HT-29 (cell line): ENCODE results near the gene PLGRKT. TPM values are rescaled to one million over a fixed set of nuclear protein-coding genes. Genes with fewer than 3 reads are reported as not detected.
"Not testable (repeated sequence)": the region's sequence is repeated elsewhere in the genome, so short reads cannot be mapped to it uniquely, and the experiment has no call there.

Experiments used
- DNase-seq: peaks from one replicate; pipeline ENCODE4 v3.0.0-alpha.2; 2015; ENCODE audit warnings: low spot score
- total RNA-seq: library from RNA; depleted of rRNA; stranded (reverse); fragments of >200 nt; shearing (Covaris generic); gene quantifications from 2 replicates; pipeline ENCODE4 v1.2.3, GENCODE V29; 2014

PLGRKT gene
- total RNA-seq, 1 experiment from 2014 or later: 4.1 TPM

DNA sequence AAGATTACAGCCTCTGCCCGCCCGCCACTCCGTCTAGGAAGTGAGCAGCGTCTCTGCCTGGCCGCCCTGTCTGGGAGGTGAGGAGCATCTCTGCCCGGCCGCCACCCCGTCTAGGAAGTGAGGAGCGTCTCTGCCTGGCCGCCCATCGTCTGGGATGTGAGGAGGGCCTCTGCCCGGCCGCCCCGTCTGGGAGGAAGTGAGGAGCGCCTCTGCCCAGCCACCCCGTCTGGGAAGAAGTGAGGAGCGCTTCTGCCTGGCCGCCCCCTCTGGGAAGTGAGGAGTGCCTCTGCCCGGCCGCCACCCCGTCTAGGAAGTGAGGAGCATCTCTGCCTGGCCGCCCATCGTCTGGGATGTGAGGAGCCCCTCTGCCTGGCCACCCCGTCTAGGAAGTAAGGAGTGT, 4.8 kb downstream of the PLGRKT start:
- not testable (repeated sequence) for DNase-seq

DNA sequence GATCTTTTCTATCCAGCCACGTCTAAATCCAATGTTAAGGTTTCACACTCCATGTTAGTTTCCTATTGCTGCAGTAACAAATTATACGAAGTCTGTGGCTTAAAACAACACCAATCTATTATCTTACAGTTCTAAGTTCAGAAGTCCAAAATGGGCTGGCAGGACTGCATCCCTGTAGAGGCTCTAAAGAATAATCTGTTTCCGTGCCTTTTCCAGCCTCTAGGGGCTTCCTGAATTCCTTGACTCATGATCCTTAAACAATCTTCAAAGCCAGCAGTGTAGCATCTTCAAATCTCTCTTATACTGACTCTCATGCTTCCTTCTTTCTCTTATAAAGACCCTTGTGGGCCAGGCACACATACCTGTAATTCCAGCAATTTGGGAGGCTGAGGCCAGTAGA, 6.8 kb downstream of the PLGRKT start:
- no peak for DNase-seq

DNA sequence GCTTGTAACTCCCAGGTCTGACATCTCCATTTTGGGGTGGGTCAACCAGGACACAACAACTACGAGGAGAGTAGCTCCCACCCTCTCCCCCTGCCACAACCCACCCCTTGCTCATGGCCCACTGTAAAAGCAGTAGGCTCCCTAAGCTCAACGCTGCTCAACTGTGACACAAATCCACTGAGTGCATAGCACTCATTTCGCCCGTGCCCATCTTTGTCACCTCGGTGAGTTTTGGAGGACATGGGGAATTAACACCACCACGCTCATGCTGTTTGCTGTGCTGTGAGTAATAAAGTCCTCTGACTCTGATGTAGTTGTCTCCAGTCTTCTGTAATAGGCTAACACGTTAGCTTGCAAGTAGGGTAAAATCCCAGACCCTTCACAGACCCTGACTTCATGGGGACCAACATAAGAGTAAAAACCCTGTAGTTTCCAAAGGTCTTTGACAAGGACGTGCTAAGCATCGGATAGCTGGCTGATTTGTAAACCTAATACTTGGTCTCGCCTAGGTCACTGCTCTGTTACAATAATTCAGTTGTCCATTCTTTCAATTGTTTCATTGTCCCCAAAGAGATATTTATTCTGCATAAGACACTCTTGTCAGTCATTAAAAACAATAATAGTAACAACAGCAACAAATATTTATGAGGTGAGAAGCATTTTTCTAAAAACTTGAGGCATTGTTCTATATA, 7.7 kb downstream of the PLGRKT start:
- no peak for DNase-seq

DNA sequence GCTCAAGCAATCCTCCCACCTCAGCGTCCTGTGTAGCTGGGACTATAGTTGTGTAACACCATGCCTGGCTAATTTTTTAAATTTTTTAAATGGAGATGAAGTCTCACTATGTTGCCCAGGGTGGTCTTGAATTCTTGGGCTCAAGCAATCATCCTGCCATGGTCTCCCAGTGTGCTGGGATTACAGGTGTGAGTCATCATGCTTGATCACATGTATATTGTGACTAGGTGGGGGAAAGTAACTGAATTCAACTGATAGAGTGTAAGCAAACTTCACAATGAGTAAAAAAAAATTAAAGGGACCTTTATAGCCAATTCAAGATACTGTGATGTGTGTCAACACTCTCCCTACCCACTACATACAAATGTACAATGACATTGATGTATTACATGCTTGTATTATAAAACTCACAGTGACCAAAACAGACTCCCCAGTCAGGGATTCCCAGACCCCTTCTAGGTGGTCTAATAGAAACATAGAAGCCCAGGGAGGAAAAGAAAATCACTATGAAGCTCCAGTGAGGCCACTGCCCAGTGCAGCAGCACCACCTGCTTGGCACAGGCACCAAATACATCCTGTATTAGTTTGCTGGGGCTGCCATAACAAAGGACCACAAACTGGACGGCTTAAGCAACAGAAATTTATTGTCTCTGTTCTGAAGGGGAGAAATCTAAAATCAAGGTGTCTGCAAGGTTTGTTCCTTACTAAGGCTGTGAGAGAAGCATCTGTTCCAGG, 8.8 kb downstream of the PLGRKT start:
- no peak for DNase-seq

DNA sequence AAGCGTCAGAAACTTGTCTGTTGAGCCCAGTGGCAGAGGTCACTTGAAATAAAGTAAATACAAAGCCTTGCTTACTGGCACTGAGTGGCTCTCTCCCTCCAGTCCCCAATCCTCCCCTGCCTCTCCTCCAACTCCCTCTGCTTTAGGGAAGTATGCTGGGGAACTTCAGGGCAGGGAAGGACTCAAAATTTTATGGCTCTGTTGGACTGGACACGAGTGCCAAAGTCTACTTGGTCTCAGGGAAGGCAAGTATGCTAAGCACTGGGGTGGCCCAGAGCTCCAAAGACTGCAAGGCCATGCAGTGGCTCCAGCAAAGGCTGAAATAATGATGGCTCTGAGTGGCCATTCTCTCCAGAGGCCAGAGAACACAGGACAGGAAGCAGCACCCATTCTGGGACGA, 9.6 kb downstream of the PLGRKT start:
- DNase-seq: no peak

DNA sequence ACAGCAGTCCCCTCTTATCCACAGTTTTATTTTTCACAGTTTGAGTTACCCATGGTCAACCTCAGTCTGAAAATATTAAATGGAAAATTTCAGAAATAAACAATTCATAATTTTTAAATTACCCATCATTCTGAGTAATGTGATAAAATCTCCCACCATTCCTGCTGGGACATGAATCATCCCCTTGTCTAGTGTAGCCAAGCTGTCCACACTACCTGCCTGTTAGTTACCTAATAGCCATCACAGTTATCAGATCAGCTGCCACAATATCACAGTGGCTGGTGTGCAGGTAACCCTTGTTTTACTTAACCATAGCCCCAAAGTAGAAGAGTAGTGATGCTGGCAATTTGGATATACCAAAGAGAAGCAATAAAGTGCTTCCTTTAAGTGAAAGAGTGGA, 10.7 kb downstream of the PLGRKT start:
- no peak for DNase-seq

DNA sequence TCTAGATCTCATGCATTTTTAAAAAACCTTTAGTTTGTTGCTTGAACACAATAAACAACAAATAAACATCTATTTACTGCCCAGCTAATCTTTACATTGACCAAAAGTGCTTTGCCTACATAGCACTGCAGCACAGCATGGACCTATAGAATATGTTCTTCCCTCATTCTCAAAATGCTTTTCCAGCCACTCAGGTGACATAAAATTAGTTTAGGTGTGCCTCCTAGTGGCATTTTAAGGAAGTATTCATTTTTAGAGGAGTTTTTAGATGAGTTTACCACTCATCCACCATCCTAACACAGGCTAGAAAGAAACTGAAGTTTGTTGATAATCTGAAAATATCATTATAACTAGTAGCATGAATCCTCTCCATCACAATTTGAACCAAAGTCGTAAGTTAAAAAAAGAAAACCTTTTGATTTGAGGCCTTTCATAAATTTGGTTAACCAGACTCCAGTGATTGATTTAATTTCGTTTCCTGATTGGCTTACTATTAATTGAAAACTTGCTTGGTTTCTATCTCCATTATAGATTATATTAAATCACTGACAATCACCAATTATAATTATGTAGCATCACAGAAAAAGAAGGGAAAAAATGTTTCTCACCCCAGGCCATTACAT, 12.6 kb downstream of the PLGRKT start:
- DNase-seq: peak; percentile 67

DNA sequence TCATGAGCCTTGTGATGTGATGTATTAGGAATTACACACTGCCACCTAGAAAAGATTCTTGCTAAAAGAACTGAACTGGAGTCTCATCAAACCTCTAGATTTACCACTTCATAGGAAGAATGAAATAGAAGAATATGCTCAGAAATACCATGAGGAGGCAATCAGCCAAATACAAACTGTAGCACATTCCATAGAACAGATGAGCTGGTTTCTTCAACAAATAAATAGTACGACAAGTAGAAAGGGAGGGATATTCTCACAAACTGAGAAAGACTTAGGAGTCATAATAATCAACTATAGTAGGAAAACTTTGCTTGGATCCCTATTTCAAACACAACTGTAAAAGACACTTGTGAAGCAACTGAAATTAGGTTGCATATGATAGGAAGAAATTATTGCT, 15.4 kb downstream of the PLGRKT start:
- DNase-seq: no peak

DNA sequence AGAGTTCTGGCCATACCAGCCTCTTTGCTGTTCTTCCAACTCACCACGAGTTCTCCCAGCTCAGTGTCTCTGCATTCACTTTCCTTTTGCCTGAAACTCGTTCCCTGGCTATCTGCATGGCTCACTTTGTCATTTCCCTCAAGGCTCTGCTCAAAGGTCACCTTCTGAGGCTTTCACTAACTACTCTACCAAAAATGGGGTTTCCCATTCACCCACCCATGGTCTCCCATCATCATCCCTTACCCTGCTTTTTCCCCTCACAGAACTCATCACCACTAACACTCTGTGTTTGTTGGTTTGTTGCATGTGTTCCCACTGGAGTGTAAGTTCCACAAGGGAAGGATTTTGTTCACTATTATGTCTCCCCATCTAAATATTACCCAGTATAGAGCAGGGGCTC, 16.6 kb downstream of the PLGRKT start:
- no peak for DNase-seq

DNA sequence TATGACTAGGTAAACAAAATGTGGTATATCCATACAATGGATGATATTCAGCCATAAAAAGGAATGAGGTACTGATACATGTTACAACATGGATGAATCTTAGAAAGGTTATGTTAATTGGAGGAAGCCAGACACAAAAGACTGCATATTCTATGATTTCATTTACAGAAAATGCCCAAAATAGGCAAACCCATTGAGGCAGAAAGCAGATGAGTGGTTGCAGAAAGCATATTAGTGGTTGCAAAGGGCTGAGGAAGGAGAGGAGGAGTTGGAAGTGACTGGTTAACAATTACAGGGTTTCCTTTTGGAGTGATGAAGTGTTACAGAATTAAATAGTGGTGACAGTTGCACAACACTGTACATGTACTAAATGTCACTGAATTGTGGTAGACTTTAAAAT, 17.7 kb downstream of the PLGRKT start:
- DNase-seq: no peak

DNA sequence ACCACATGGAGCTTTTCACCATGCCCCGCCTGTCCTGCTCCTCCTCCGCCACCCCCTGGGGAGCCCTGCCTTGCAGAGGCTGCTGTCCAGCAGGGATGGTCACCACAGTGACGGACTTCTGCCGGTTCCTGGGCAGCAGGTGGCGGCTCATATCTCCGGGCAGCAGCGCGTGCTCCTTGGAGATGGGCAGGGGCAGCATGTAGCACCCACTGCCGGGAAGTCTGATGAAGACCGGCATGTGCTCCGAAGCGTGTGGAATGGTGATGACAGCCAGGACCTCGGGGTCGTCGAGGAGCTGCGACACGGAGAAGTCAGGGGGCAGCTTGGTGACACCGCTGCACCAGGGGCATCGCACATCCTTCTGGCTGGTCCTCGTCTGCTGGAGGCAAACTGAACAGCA, 19.2 kb downstream of the PLGRKT start:
- no peak for DNase-seq

DNA sequence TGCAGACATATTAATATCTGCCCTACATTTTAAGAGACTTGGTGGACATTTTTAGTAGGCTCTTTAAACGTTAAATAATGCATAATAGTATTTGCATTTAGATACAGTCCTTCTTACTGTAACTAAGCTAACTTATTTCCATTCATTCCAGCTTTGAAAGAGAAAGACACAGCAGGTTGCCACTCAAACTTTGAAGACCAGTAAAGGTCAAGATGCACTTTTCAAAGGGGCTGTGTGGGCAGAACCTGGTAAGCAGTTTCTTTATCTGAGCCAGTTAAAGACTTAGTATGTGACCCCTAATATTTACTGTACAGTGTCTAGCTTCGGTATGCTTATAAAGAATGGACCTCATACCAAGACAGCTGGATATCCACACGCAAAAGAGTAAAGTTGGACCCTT, 20.8 kb downstream of the PLGRKT start:
- DNase-seq: no peak

DNA sequence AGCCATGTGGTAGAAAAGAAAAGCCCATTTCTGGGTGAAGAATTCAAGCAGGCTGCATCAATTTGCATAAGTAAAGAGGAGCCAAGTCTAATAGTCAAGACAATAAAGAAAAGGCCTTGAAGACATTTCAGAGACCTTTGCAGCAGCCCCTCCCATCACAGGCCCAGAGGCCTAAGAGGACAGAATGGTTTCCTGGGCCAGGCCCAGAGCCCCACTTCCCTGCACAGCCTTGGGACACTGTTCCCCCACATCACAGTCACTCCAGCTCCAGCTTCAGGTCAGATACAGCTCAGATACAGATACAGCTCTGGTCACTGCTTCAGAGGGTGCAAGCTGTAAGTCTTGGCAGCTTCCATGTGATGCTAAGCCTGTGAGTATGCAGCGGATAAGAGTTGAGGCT, 29.1 kb downstream of the PLGRKT start:
- DNase-seq: no peak

DNA sequence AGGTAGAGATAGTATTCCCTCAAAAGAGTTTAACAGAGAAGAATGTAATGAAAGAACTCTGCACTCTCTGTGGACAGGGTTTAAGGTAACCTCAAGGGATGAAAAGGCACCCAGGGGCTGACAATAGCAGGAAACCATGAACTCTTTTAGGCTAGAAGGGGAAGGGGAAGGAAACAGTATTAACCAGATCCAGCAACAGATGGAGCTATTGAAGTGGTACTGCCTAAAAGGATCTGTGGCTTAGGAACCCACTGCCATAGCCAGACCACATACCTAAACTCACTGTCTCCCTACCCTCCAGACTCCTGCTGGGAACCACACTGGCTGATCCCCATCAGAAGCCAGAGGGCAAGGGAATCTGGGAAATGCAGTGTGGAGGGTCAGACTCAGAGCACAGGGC, 35.5 kb downstream of the PLGRKT start:
- no peak for DNase-seq

DNA sequence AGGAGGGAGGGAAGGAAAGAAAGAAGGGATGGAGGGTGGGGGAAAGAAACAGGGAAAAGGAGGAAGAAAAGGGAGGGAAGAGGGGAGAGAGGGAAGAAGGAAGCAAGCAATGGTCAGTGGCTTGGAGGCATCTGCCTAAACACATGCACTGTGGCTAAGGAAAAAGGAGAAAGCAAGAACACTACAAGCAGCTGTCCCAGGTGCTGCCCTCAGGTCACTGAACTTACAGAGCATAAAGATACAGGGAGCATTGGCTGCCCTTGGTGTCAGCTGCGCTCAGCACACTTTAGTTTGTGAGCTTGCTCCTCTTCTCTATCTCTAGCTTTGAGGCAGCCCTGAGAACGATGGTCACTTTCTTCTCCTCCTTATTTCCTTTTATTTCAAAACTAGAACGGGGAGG, 40.2 kb downstream of the PLGRKT start:
- not testable (repeated sequence) for DNase-seq

DNA sequence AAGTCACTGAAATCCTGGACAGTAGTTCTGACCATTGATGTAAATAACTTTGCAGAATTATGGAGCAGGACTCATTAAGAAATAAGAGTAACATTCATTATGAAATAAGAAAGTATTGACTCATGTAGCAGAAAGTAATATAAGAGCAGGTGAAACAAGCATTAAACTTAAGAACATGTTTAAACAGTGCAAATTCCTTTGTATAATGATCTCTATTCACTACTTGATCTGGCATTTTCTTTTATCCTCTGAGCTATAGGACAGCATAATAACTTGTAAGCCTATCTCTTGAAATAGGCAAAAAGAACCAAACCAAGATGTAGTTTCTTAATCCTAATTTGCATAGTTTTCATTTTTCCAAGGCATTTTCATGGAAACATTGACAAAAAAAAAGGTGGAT, 42.3 kb downstream of the PLGRKT start:
- no peak for DNase-seq

DNA sequence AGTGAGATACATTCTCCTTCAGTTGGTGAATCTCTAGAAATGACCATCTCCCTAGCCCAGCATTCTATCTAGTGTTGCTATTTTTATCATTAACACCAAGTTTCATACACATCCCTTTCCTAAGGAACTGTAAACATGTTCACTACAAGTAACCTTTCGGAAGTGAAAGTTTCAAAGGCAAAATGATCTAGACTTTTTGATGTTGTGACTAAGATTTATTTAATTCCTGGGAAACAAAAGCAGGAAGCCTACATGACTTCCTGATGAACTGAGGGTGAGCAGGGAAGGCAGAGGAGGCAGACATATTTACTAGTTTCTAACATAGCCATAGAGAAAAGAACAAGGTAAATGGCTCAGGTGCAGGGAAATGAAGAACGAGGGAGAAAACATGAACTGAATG, 43.7 kb downstream of the PLGRKT start:
- not testable (repeated sequence) for DNase-seq

DNA sequence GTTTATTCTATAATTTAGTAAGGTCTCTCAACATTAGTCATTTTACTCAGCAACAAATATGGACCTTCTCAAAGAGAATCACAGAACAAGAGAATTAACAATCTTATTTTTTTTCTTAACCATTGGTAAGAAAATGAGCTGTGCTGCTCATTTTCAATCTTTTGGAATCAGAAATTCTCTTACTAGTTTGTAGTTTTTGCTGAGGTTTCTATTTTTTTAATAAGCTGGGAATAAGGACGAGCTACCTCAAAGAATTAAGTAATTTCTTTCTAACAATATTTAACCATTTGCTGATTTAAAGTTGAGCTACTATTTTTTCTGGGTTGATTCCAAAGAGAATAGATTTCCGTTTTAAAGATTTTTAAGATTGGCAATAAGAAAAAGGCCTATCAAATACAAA, 44.2 kb downstream of the PLGRKT start:
- no peak for DNase-seq

DNA sequence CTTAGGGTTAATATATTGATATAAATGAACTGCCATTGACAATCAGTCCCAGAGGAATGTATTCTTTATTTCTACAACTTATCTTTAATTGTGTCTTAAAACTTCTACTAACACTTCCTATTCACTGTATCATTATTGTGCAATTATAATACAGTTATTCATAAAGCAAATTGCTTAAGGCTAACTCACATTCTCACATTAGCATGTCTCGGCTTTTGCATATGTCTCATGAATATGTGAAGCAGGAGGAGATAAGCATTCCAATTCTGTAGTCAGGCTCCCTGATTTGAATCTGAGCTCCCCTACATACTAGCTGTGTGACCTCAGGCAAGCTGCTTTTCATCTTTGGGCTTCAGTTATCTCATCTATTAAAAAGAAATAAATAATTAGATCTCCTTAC, 45.4 kb downstream of the PLGRKT start:
- DNase-seq: no peak

DNA sequence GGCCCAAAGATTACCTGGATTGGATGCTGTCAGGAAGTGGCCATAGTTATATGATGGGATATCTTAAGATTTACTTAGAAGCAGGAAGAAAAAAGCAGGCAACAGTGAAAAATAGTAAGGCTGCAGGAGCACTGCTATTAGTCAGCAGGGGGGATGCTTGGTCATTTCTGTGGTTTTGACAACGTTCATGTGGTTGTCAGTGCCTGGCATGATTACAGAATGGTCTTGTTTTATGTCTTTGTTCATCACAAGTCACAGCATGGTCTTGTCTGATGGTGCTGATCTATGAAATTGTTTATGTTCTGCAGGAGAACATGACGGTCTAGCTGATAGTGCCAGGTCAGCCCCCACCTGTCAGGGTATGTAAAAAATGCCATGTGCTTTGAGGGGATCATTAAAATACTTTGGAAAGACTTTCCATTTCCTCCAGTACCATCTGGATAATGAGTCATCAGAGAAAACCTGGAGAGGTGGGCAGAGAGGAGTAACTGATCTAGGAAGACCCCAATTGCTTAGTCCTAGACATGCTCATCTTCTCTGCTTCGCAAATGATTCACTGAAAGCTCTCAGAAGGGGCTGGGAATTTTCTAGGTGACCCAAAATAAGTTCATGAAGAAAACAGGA, 48.5 kb downstream of the PLGRKT start:
- no peak for DNase-seq

DNA sequence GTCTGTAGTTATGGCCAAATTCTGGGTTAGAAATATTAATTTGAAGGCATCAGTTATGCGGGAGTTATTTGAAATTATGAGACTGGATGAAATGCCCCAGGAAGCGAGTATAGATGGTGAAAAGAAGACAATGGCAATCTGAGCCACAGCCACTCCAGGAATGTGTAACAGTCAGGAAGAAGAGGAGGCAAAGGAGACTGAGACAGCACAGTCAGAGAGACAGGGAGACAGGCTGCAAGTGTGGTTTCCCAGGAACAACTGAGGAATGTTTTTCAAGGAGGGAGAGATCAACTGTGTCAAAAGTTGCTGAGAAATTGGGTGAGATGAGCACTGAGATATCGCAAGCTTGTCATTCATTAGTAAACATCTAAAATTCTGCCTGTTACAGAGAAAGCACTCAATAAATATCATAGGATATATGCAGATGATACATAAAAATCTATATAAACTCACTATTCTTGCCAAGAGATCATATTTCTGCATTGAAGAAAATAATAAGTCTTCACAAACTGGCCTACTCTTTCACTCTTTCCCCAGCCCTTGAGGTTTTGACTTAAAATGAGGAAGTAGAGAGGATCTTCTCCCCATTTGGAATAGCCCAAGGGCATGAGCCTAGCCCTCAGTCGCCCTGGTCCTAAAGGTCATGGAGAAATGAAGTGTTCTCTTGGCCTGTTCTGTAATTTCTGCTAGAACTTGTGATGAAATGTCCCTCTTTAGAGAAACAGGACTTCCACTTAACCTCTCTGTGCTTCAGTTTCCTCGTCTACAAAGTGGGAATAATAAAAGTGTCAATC, 49.5 kb downstream of the PLGRKT start:
- no peak for DNase-seq

DNA sequence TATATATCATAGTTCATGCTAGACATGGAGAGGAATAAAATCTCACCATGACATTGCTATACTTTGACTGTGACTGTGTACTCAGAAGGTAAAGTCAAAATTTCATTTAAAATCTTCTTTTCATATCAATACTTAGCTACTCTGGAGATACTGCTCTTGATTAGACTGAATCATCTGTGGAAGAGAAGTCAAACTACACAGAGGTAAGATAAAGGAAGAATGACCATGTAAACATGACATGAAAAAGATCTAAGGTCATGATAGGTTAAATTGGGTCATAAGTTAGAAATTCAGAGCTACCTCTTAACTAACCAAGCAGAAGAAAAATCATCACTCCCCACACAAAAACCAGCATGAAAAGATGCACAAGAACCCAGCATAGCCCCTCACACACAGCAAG, 53.3 kb downstream of the PLGRKT start:
- no peak for DNase-seq
